Neural progenitor cell (in vitro differentiated cells): Measurements from ENCODE around the gene MTERF1. TPM values are rescaled to one million over a fixed set of nuclear protein-coding genes. Genes with fewer than 3 reads are reported as not detected.

Source experiments
- DNase-seq: peaks from one replicate; pipeline ENCODE4 v3.0.0-alpha.2; 2016; ENCODE audit warnings: low spot score
- H2AFZ ChIP-seq: fragments of 200-600 bp; sonication (generic); replicated peaks from 2 replicates; pipeline ENCODE4 v1.6.1; 2016; ENCODE audit warnings: antibody characterized with exemption
- H3F3A ChIP-seq: fragments of 200-600 bp; sonication (generic); 2 replicates; pipeline ENCODE4 v1.6.1; 2016; ENCODE audit warnings: antibody characterized with exemption, low read depth
- H3K27ac ChIP-seq: fragments of 200-600 bp; sonication (generic); 2 replicates; pipeline ENCODE4 v1.5.1; 2016; ENCODE audit warnings: mild to moderate bottlenecking
- H3K27me3 ChIP-seq: fragments of 200-600 bp; sonication (generic); 2 replicates; pipeline ENCODE4 v1.6.1; 2016; ENCODE audit warnings: mild to moderate bottlenecking, moderate library complexity
- H3K36me3 ChIP-seq: fragments of 200-600 bp; sonication (generic); 2 replicates; pipeline ENCODE4 v1.5.1; 2016
- H3K4me1 ChIP-seq: fragments of 200-600 bp; sonication (generic); 2 replicates; pipeline ENCODE4 v1.6.1; 2016; ENCODE audit warnings: mixed run types
- H3K4me2 ChIP-seq: fragments of 200-600 bp; sonication (generic); 2 replicates; pipeline ENCODE4 v1.6.1; 2016
- H3K4me3 ChIP-seq: fragments of 200-600 bp; sonication (generic); 2 replicates; pipeline ENCODE4 v1.5.1; 2016
- H3K79me2 ChIP-seq: fragments of 200-600 bp; sonication (generic); 2 replicates; pipeline ENCODE4 v1.6.1; 2016; ENCODE audit warnings: low read depth
- H3K9ac ChIP-seq: fragments of 200-600 bp; sonication (generic); 2 replicates; pipeline ENCODE4 v1.6.1; 2016
- H3K9me3 ChIP-seq: fragments of 200-600 bp; sonication (generic); 2 replicates; pipeline ENCODE4 v1.5.1; 2016; ENCODE audit warnings: low read depth
- H4K20me1 ChIP-seq: fragments of 200-600 bp; sonication (generic); 2 replicates; pipeline ENCODE4 v1.6.1; 2016; ENCODE audit warnings: low read depth
- H3K27ac Mint-ChIP-seq: 3 replicates; pipeline ENCODE4 v1.8.0; 2021; ENCODE audit warnings: mixed read lengths
- H3K27me3 Mint-ChIP-seq: 2 replicates; pipeline ENCODE4 v1.8.0; 2022; ENCODE audit warnings: low read depth, mild to moderate bottlenecking, inconsistent platforms, moderate library complexity, mixed read lengths; ENCODE audit not compliant: insufficient read depth
- H3K36me3 Mint-ChIP-seq: 3 replicates; pipeline ENCODE4 v1.8.0; 2021; ENCODE audit warnings: mixed read lengths
- H3K4me1 Mint-ChIP-seq: 3 replicates; pipeline ENCODE4 v1.8.0; 2021; ENCODE audit warnings: mixed read lengths
- H3K4me3 Mint-ChIP-seq: 3 replicates; pipeline ENCODE4 v1.8.0; 2021; ENCODE audit warnings: mild to moderate bottlenecking, moderate library complexity, mixed read lengths
- H3K9me3 Mint-ChIP-seq: 3 replicates; pipeline ENCODE4 v1.8.0; 2020; ENCODE audit warnings: mixed read lengths
- EZH2 ChIP-seq: fragments of 200-600 bp; sonication (generic); IDR thresholded peaks from 2 replicates; pipeline ENCODE4 v1.6.1; 2017; ENCODE audit warnings: antibody characterized with exemption, mild to moderate bottlenecking, moderate library complexity
- EZH2phosphoT487 ChIP-seq: fragments of 200-600 bp; sonication (generic); IDR thresholded peaks from 2 replicates; pipeline ENCODE4 v1.6.1; 2017; ENCODE audit warnings: antibody characterized with exemption
- total RNA-seq: library from RNA; depleted of rRNA; stranded (reverse); fragments of >200 nt; gene quantifications from 2 replicates; pipeline ENCODE4 v1.2.3, GENCODE V29; 2015; ENCODE audit warnings: low replicate concordance
- TF ChIP-seq, protein P1 (sequence below): fragments of 200-600 bp; sonication (generic); IDR thresholded peaks from 2 replicates; pipeline ENCODE4 v1.5.1; 2017; ENCODE audit warnings: antibody characterized with exemption, mild to moderate bottlenecking

MTERF1 gene
- total RNA-seq, 1 donor from 2014 or later = 36.9 TPM

DNA sequence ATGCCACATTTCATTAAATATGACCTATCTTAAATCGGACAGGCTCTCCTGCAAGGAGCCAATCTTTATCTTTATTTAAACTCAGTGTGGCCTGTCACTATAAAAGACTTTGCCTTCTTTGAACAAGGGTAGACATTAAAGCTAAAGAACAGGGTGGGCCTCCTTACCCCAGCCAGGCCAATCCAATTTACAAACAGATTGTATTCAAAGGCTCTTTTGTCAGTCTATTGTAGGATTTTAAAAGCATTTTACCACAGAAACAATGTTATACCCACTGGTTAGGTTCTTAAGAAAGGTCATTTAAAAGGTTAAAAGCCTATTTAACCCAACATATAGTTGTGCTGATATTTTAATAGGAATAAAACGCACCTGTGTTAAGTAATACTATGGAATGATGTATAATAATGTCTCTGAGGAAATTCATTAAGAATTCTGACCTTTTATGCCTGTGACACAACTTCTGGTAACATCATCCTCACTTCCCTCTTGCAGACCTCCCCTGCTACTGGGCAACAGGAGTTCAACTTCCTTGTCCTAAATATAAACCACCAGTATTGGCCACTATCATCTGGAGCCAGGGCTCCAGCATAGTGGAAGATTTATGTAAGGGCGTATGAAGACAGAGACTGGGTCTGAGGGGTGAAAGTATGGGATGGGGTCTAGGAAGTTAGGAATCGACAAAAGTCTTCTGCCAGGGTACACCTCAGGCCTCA lies 32.5 kb downstream of the MTERF1 start:
- Histone ChIP-seq H3K79me2 (no peaks in the 10 kb centered on the region), H4K20me1 (peaks cover 19% of the 10 kb centered on the region), H3F3A (peaks cover 13% of the 10 kb centered on the region), H2AFZ (no peak overlapping the region), H3K4me1 (peaks cover 25% of the 10 kb centered on the region), H3K27me3 (no peaks in the 10 kb centered on the region), H3K4me2 (peak overlapping the region; percentile 66), H3K9me3 (no peaks in the 10 kb centered on the region), H3K9ac (no peak overlapping the region), H3K36me3 (no peaks in the 10 kb centered on the region), H3K27ac (no peak overlapping the region), H3K4me3 (peak overlapping the region; percentile 18)
- Mint-ChIP-seq H3K27me3 (peaks cover 3% of the 10 kb centered on the region), H3K36me3 (peaks cover 5% of the 10 kb centered on the region), H3K9me3 (peaks cover 19% of the 10 kb centered on the region), H3K27ac (no peak overlapping the region), H3K4me1 (peaks cover 12% of the 10 kb centered on the region), H3K4me3 (no peak overlapping the region)
- TF ChIP-seq, protein P1, sequence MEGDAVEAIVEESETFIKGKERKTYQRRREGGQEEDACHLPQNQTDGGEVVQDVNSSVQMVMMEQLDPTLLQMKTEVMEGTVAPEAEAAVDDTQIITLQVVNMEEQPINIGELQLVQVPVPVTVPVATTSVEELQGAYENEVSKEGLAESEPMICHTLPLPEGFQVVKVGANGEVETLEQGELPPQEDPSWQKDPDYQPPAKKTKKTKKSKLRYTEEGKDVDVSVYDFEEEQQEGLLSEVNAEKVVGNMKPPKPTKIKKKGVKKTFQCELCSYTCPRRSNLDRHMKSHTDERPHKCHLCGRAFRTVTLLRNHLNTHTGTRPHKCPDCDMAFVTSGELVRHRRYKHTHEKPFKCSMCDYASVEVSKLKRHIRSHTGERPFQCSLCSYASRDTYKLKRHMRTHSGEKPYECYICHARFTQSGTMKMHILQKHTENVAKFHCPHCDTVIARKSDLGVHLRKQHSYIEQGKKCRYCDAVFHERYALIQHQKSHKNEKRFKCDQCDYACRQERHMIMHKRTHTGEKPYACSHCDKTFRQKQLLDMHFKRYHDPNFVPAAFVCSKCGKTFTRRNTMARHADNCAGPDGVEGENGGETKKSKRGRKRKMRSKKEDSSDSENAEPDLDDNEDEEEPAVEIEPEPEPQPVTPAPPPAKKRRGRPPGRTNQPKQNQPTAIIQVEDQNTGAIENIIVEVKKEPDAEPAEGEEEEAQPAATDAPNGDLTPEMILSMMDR = no peak
- peak; percentile 66 for TF ChIP-seq EZH2phosphoT487
- DNase-seq = peak; percentile 47

DNA sequence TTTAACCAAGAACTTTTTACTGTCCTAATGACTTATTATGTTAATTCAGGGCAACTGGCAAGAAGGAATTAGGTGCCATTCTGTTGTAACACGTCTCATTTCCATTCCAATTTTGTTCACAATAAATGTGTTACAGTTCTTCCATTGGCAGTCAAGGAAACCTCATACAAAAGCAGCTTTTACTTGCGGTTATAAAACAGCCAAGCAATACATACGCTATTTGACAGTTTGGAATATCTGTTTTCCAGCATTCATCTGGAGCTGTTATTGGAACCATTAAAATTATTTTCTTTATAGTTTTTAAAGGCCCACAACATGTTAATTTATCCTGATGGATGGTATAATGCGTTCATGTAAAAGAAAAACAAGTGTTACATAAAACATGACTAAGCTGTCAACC lies 33.3 kb downstream of the MTERF1 start:
- no peaks in the 10 kb centered on the region for H3K36me3 ChIP-seq
- no peaks in the 10 kb centered on the region for H3K79me2 ChIP-seq
- no peak for DNase-seq
- H3K4me2 ChIP-seq = peak overlapping the region; percentile 66
- peaks cover 5% of the 10 kb centered on the region for H3K36me3 Mint-ChIP-seq
- no peaks in the 10 kb centered on the region for H3K9me3 ChIP-seq
- H3K4me3 ChIP-seq = no peak overlapping the region
- peaks cover 3% of the 10 kb centered on the region for H3K27me3 Mint-ChIP-seq
- TF ChIP-seq EZH2phosphoT487 = no peak
- TF ChIP-seq, protein P1 = no peak
- no peak for TF ChIP-seq EZH2
- H4K20me1 ChIP-seq = peaks cover 19% of the 10 kb centered on the region
- H3K4me3 Mint-ChIP-seq = no peak overlapping the region
- H3K27ac Mint-ChIP-seq = no peak overlapping the region
- H3K27ac ChIP-seq = no peak overlapping the region
- peaks cover 25% of the 10 kb centered on the region for H3K4me1 ChIP-seq
- no peak overlapping the region for H2AFZ ChIP-seq
- H3K27me3 ChIP-seq = no peaks in the 10 kb centered on the region
- peaks cover 12% of the 10 kb centered on the region for H3K4me1 Mint-ChIP-seq
- H3K9me3 Mint-ChIP-seq = peaks cover 16% of the 10 kb centered on the region
- no peak overlapping the region for H3K9ac ChIP-seq
- H3F3A ChIP-seq = peaks cover 13% of the 10 kb centered on the region

DNA sequence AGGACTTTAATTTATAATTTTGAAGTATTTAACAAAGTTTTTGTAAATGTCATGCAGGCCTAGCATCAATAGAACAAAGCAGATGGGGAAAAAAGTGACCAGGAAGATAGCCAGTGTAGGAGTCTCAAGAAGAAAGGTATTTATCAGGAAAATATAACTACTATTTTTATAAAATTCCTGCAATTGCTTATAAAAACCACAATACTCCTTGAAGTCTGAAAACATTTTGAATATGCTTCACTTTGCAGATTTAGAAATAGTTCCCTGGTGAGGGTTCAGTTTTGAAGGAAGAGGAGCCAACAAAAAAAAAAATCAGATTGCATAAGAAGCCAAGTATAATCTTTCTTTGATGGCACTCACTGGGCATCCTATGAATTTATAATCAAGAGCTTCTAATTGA lies 34.1 kb downstream of the MTERF1 start:
- H3K4me2 ChIP-seq = no peak overlapping the region
- Mint-ChIP-seq H3K4me3 (no peak overlapping the region), H3K4me1 (peaks cover 12% of the 10 kb centered on the region), H3K9me3 (peaks cover 19% of the 10 kb centered on the region), H3K36me3 (peaks cover 6% of the 10 kb centered on the region), H3K27ac (no peak overlapping the region), H3K27me3 (peaks cover under 1% of the 10 kb centered on the region)
- peaks cover 25% of the 10 kb centered on the region for H3K4me1 ChIP-seq
- TF ChIP-seq EZH2phosphoT487 = no peak
- TF ChIP-seq EZH2 = no peak
- TF ChIP-seq, protein P1 = no peak
- H3K36me3 ChIP-seq = no peaks in the 10 kb centered on the region
- no peak for DNase-seq
- no peaks in the 10 kb centered on the region for H3K27me3 ChIP-seq
- no peaks in the 10 kb centered on the region for H3K9me3 ChIP-seq
- H3K79me2 ChIP-seq = no peaks in the 10 kb centered on the region
- no peak overlapping the region for H3K27ac ChIP-seq
- no peak overlapping the region for H2AFZ ChIP-seq
- no peak overlapping the region for H3K9ac ChIP-seq
- no peak overlapping the region for H3K4me3 ChIP-seq
- H4K20me1 ChIP-seq = peaks cover 19% of the 10 kb centered on the region
- H3F3A ChIP-seq = peaks cover 13% of the 10 kb centered on the region
